HCT116 (cell line): ENCODE results near the gene CD44. TPM values are rescaled to one million over a fixed set of nuclear protein-coding genes. Genes with fewer than 3 reads are reported as not detected.

Experiments
- ATAC-seq: fragments of 200-7000 bp; cut with Tn5 transposase; 2 replicates; pipeline ENCODE4 v1.9.1; 2020; ENCODE audit warnings: mild to moderate bottlenecking, moderate library complexity
- BruUV-seq: library from RNA; stranded (reverse); fragments of 400-500 nt; replicated peaks from 2 replicates; lab custom pipeline; 2021; lab: Mats Ljungman, UMichigan
- CTCF ChIA-PET: fragments of 300-600 bp; sonication (Branson Sonifier 250); formaldehyde crosslinking; loops from one replicate; lab custom pipeline; 2021; ENCODE audit warnings: antibody characterized with exemption; lab: Charles Lee
- POLR2A ChIA-PET: fragments of 300-600, 350-600 bp; sonication (Branson Sonifier 250); formaldehyde crosslinking; loops from one replicate; lab custom pipeline; 2021; ENCODE audit warnings: antibody characterized with exemption; lab: Charles Lee
- RAD21 ChIA-PET, 2 experiments: fragments of 300-600 bp; sonication (Branson Sonifier 250); formaldehyde crosslinking; loops; one replicate each; lab custom pipeline; 2023; ENCODE audit warnings: low total read pairs in 2 of 2; ENCODE audit not compliant: uncharacterized antibody in 2 of 2, unreplicated experiment in 2 of 2, low non-redundant PET in 1 of 2; lab: Charles Lee
- DNase-seq: peaks from one replicate; pipeline ENCODE4 v3.0.0-alpha.2; 2010; ENCODE audit warnings: low read depth, low spot score
- H2AFZ ChIP-seq: fragments of 200-600 bp; shearing (Covaris generic), sonication (generic); 2 replicates; pipeline ENCODE4 v1.6.1; 2017; ENCODE audit warnings: low read depth, mixed run types, mixed read lengths, antibody characterized with exemption, low read length; ENCODE audit not compliant: poor library complexity, severe bottlenecking
- H3K27ac ChIP-seq: 2 replicates; pipeline ENCODE4 v1.5.1; 2012; ENCODE audit warnings: low read depth, low read length
- H3K27me3 ChIP-seq: fragments of 200-600 bp; sonication (generic); 2 replicates; pipeline ENCODE4 v1.6.1; 2016; ENCODE audit warnings: mixed run types, low read length, mixed read lengths; ENCODE audit not compliant: insufficient read depth
- H3K36me3 ChIP-seq, 2 experiments: fragments of 200-500 bp in 1 of 2; fragments of 200-600 bp in 1 of 2; sonication (Bioruptor generic) in 1 of 2; sonication (generic) in 1 of 2; 2 replicates each; pipeline versions ENCODE4 v1.5.1 to v1.6.1; 2014 to 2016; ENCODE audit warnings: low read length in 2 of 2, inconsistent platforms in 1 of 2, mixed read lengths in 1 of 2, mixed run types in 1 of 2; ENCODE audit not compliant: insufficient read depth in 2 of 2, control insufficient read depth in 1 of 2
- H3K4me1 ChIP-seq, 2 experiments: fragments of 200-600 bp in 1 of 2; sonication (generic) in 1 of 2; 2 replicates each; pipeline versions ENCODE4 v1.5.1 to v1.6.1; 2012 to 2017; ENCODE audit warnings: low read length in 2 of 2, inconsistent platforms in 1 of 2, mild to moderate bottlenecking in 1 of 2, mixed read lengths in 1 of 2, mixed run types in 1 of 2, moderate library complexity in 1 of 2; ENCODE audit not compliant: insufficient read depth in 2 of 2, control insufficient read depth in 1 of 2
- H3K4me2 ChIP-seq: fragments of 200-600 bp; sonication (generic); 2 replicates; pipeline ENCODE4 v1.6.1; 2017; ENCODE audit warnings: mixed run types, low read length, mixed read lengths
- H3K4me3 ChIP-seq, 2 experiments: fragments of 200-600 bp in 1 of 2; sonication (generic) in 1 of 2; replicated peaks in 1 of 2; 2 replicates each; pipeline ENCODE4 v1.5.1; 2011 to 2016; ENCODE audit warnings: low read length in 2 of 2, control low read depth in 1 of 2, low read depth in 1 of 2, mild to moderate bottlenecking in 1 of 2, mixed read lengths in 1 of 2, mixed run types in 1 of 2
- H3K79me2 ChIP-seq: fragments of 200-600 bp; sonication (generic); 2 replicates; pipeline ENCODE4 v1.6.1; 2017; ENCODE audit warnings: mild to moderate bottlenecking, mixed run types, low read length, moderate library complexity, mixed read lengths; ENCODE audit not compliant: insufficient read depth
- H3K9ac ChIP-seq: fragments of 200-600 bp; sonication (generic); 2 replicates; pipeline ENCODE4 v1.6.1; 2016; ENCODE audit warnings: low read length, mixed read lengths
- H3K9me2 ChIP-seq: fragments of 200-600 bp; sonication (generic), shearing (Covaris generic); 2 replicates; pipeline ENCODE4 v1.6.1; 2017; ENCODE audit warnings: mixed run types, mild to moderate bottlenecking, moderate library complexity; ENCODE audit not compliant: insufficient read depth
- H3K9me3 ChIP-seq, 2 experiments: fragments of 200-500 bp in 1 of 2; fragments of 200-600 bp in 1 of 2; sonication (Bioruptor generic) in 1 of 2; sonication (generic) in 1 of 2; 2 replicates each; pipeline ENCODE4 v1.6.1; 2014 to 2017; ENCODE audit warnings: low read length in 2 of 2, mixed read lengths in 2 of 2, inconsistent platforms in 1 of 2, low read depth in 1 of 2, mild to moderate bottlenecking in 1 of 2, mixed run types in 1 of 2, moderate library complexity in 1 of 2; ENCODE audit not compliant: control insufficient read depth in 1 of 2, insufficient read depth in 1 of 2
- H4K20me1 ChIP-seq: fragments of 200-600 bp; sonication (generic), shearing (Covaris generic); 2 replicates; pipeline ENCODE4 v1.6.1; 2017; ENCODE audit warnings: mixed run types, mild to moderate bottlenecking, moderate library complexity; ENCODE audit not compliant: insufficient read depth
- CEBPB ChIP-seq: IDR thresholded peaks from 2 replicates; pipeline ENCODE4 v1.6.1; 2012; ENCODE audit warnings: low read depth
- ELF1 ChIP-seq: IDR thresholded peaks from 2 replicates; pipeline ENCODE4 v1.6.1; 2012; ENCODE audit warnings: low read depth, borderline replicate concordance
- POLR2AphosphoS5 ChIP-seq: IDR thresholded peaks from 2 replicates; pipeline ENCODE4 v1.6.1; 2011; ENCODE audit warnings: mild to moderate bottlenecking, low read depth, low read length, moderate library complexity
- RAD21 ChIP-seq: IDR thresholded peaks from 2 replicates; pipeline ENCODE4 v1.6.1; 2012; ENCODE audit warnings: low read depth, mild to moderate bottlenecking
- REST ChIP-seq: IDR thresholded peaks from 2 replicates; pipeline ENCODE4 v1.6.1; 2012; ENCODE audit warnings: low read depth
- TCF7L2 ChIP-seq: IDR thresholded peaks from 2 replicates; pipeline ENCODE4 v1.7.0; 2011; ENCODE audit warnings: borderline replicate concordance, inconsistent platforms; ENCODE audit not compliant: insufficient read depth, insufficient read length; ENCODE audit errors: extremely low read depth
- intact Hi-C: fragments of 100-400 bp; cut with micrococcal nuclease; formaldehyde crosslinking; loops from 2 replicates; pipeline ENCODE4 v1.10.0; 2022
- total RNA-seq: library from RNA; stranded (reverse); gene quantifications from one replicate; pipeline ENCODE4 v1.2.1, GENCODE V29; 2021; ENCODE audit not compliant: unreplicated experiment
- TF ChIP-seq, protein P1 (sequence below), 3 experiments: fragments of 200-600 bp in 1 of 3; sonication (generic) in 1 of 3; IDR thresholded peaks in 2 of 3; conservative IDR thresholded peaks in 1 of 3; 2 replicates each; pipeline ENCODE4 v1.5.1; 2012 to 2017; ENCODE audit warnings: low read depth in 2 of 3, low read length in 2 of 3, antibody characterized with exemption in 1 of 3, borderline replicate concordance in 1 of 3, control low read depth in 1 of 3, mild to moderate bottlenecking in 1 of 3, mixed read lengths in 1 of 3, mixed run types in 1 of 3, moderate library complexity in 1 of 3; ENCODE audit not compliant: insufficient read depth in 1 of 3
- TF ChIP-seq, protein P2 (sequence below): IDR thresholded peaks from 2 replicates; pipeline ENCODE4 v1.6.1; 2012

The CD44 gene
- total RNA-seq, 1 experiment from 2014 or later: 742 TPM

GRCh38 chr11:35233518-35233917, 94.5 kb downstream of the CD44 start:
- CTCF ChIA-PET: no interaction called here

More at GRCh38 chr11:35233518-35233917, 94.5 kb downstream of the CD44 start:
- no peaks in the 10 kb centered on the region for H4K20me1 ChIP-seq
- no peak overlapping the region for H3K27ac ChIP-seq
- RAD21 ChIA-PET: no interaction called here
- H3K9ac ChIP-seq: no peak overlapping the region
- no peaks in the 10 kb centered on the region for H3K9me2 ChIP-seq
- H2AFZ ChIP-seq: no peak overlapping the region
- POLR2A ChIA-PET: no interaction called here
- no peak for TF ChIP-seq POLR2AphosphoS5
- no peak for TF ChIP-seq CEBPB
- TF ChIP-seq, protein P1, sequence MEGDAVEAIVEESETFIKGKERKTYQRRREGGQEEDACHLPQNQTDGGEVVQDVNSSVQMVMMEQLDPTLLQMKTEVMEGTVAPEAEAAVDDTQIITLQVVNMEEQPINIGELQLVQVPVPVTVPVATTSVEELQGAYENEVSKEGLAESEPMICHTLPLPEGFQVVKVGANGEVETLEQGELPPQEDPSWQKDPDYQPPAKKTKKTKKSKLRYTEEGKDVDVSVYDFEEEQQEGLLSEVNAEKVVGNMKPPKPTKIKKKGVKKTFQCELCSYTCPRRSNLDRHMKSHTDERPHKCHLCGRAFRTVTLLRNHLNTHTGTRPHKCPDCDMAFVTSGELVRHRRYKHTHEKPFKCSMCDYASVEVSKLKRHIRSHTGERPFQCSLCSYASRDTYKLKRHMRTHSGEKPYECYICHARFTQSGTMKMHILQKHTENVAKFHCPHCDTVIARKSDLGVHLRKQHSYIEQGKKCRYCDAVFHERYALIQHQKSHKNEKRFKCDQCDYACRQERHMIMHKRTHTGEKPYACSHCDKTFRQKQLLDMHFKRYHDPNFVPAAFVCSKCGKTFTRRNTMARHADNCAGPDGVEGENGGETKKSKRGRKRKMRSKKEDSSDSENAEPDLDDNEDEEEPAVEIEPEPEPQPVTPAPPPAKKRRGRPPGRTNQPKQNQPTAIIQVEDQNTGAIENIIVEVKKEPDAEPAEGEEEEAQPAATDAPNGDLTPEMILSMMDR (IDR thresholded peaks at IDR 0.05 in 2 of 3, conservative IDR thresholded peaks at IDR 0.05 in 1 of 3; ENCODE audit: borderline replicate concordance in 1 of 3, insufficient read depth in 1 of 3, low read depth in 2 of 3, low read length in 2 of 3): no peak
- no peak for TF ChIP-seq ELF1
- no peak for TF ChIP-seq TCF7L2
- TF ChIP-seq RAD21: no peak
- TF ChIP-seq, protein P2, sequence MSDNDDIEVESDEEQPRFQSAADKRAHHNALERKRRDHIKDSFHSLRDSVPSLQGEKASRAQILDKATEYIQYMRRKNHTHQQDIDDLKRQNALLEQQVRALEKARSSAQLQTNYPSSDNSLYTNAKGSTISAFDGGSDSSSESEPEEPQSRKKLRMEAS: no peak
- TF ChIP-seq REST: no peak
- TF ChIP-seq, all 23 proteins: peak for 0
- BruUV-seq: no TSS peak
- H3K79me2 ChIP-seq: no peaks in the 10 kb centered on the region
- H3K9me3 ChIP-seq: no peaks in the 10 kb centered on the region
- no peak for ATAC-seq
- H3K4me1 ChIP-seq: peaks cover 26 to 37% of the 10 kb centered on the region in 2 experiments
- H3K27me3 ChIP-seq: no peaks in the 10 kb centered on the region
- peaks cover 18 to 21% of the 10 kb centered on the region in 2 experiments; a peak in 3 of 4 replicates for H3K36me3 ChIP-seq
- H3K4me2 ChIP-seq: no peak overlapping the region
- intact Hi-C loops: no loop called here
- DNase-seq: no peak
- no peak overlapping the region for H3K4me3 ChIP-seq
